Dendritic cell treated with granulocyte-macrophage colony-stimulating factor and Interleukin-4, amounts not matched to agents 40 ng/mL and 50 ng/mL, for 4 days (primary cell): ENCODE data around the gene SMARCA4.
A peak's percentile ranks its signal among the peaks of the same experiment; 100 is the strongest.
"Not testable (repeated sequence)": the region's sequence is repeated elsewhere in the genome, so short reads cannot be mapped to it uniquely, and the experiment has no call there.

ENCODE experiments used
- H3K27ac Mint-ChIP-seq: one replicate; pipeline ENCODE4 v1.8.0; 2022; ENCODE audit warnings: mild to moderate bottlenecking, mixed read lengths
- H3K27me3 Mint-ChIP-seq: one replicate; pipeline ENCODE4 v1.8.0; 2022; ENCODE audit warnings: mild to moderate bottlenecking, mixed read lengths
- H3K36me3 Mint-ChIP-seq: one replicate; pipeline ENCODE4 v1.8.0; 2022; ENCODE audit warnings: low read depth, mixed read lengths
- H3K4me1 Mint-ChIP-seq: one replicate; pipeline ENCODE4 v1.8.0; 2022; ENCODE audit warnings: low read depth, mixed read lengths
- H3K4me3 Mint-ChIP-seq: one replicate; pipeline ENCODE4 v1.8.0; 2022; ENCODE audit warnings: mild to moderate bottlenecking, moderate library complexity, mixed read lengths
- H3K9me3 Mint-ChIP-seq: one replicate; pipeline ENCODE4 v1.8.0; 2022; ENCODE audit warnings: mixed read lengths
- intact Hi-C: fragments of 100-400 bp; cut with micrococcal nuclease; formaldehyde crosslinking; loops from one replicate; pipeline ENCODE4 v1.15.0; 2022

SMARCA4 gene

GRCh38 chr19:11054628-11055027, 93.8 kb downstream of the SMARCA4 start:
- H3K27ac Mint-ChIP-seq, result no peak overlapping the region
- intact Hi-C loops, result no loop called here
- no peaks in the 10 kb centered on the region for H3K9me3 Mint-ChIP-seq
- H3K27me3 Mint-ChIP-seq, result peaks cover 46% of the 10 kb centered on the region
- peaks cover 98% of the 10 kb centered on the region for H3K36me3 Mint-ChIP-seq
- H3K4me1 Mint-ChIP-seq, result peaks cover 5% of the 10 kb centered on the region
- H3K4me3 Mint-ChIP-seq, result no peak overlapping the region

- Mint-ChIP-seq H3K4me3 (no peak overlapping the region), H3K27ac (no peak overlapping the region), H3K27me3 (peaks cover 11% of the 10 kb centered on the region), H3K9me3 (no peaks in the 10 kb centered on the region), H3K36me3 (peaks cover 100% of the 10 kb centered on the region), H3K4me1 (no peaks in the 10 kb centered on the region)
- intact Hi-C loops, result no loop called here
Measured at GRCh38 chr19:11058246-11059030, 97.6 kb downstream of the SMARCA4 start.

- no peak overlapping the region for H3K27ac Mint-ChIP-seq
- H3K27me3 Mint-ChIP-seq, result peaks cover under 1% of the 10 kb centered on the region
- H3K36me3 Mint-ChIP-seq, result peaks cover 100% of the 10 kb centered on the region
- no peak overlapping the region for H3K4me3 Mint-ChIP-seq
- intact Hi-C loops, result no loop called here
- peaks cover 6% of the 10 kb centered on the region for H3K4me1 Mint-ChIP-seq
- H3K9me3 Mint-ChIP-seq, result no peaks in the 10 kb centered on the region
Measured at GRCh38 chr19:11059511-11060358, 98.9 kb downstream of the SMARCA4 start.

- H3K36me3 Mint-ChIP-seq, result peaks cover 92% of the 10 kb centered on the region
- intact Hi-C loops, result no loop called here
- no peak overlapping the region for H3K27ac Mint-ChIP-seq
- peaks cover 8% of the 10 kb centered on the region for H3K4me1 Mint-ChIP-seq
- no peak overlapping the region for H3K4me3 Mint-ChIP-seq
- H3K27me3 Mint-ChIP-seq, result no peaks in the 10 kb centered on the region
- no peaks in the 10 kb centered on the region for H3K9me3 Mint-ChIP-seq
Measured at GRCh38 chr19:11061952-11062351, 101.1 kb downstream of the SMARCA4 start.

DNA sequence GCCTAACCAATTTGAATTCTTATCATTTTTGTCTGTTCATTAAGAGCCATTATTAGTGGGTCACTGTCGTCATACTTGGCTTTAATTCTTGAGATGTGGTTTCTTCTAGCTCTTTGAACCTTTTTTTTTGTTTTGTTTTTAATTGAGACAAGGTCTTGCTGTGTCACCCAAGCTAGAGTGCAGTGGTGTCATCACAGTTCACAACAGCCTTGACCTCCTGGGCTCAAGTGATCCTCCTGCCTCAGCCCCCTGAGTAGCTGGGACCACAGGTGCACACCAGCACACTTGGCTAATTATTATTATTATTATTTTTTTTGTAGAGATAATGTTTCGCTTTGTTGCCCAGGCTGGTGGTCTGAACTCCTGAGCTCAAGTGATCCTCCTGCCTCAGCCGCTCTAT, 102.6 kb downstream of the SMARCA4 start:
- H3K4me1 Mint-ChIP-seq, result peaks cover 8% of the 10 kb centered on the region
- H3K4me3 Mint-ChIP-seq, result no peak overlapping the region
- no peaks in the 10 kb centered on the region for H3K27me3 Mint-ChIP-seq
- H3K9me3 Mint-ChIP-seq, result no peaks in the 10 kb centered on the region
- peaks cover 86% of the 10 kb centered on the region for H3K36me3 Mint-ChIP-seq
- no peak overlapping the region for H3K27ac Mint-ChIP-seq
- intact Hi-C loops, result no loop called here

- H3K4me3 Mint-ChIP-seq, result no peak overlapping the region
- no peak overlapping the region for H3K27ac Mint-ChIP-seq
Measured at GRCh38 chr19:11064831-11065303, 104.0 kb downstream of the SMARCA4 start.

GRCh38 chr19:11066326-11066725, 105.5 kb downstream of the SMARCA4 start:
- intact Hi-C loops, result no loop called here
- Mint-ChIP-seq H3K36me3 (peaks cover 57% of the 10 kb centered on the region), H3K4me1 (peaks cover 27% of the 10 kb centered on the region), H3K4me3 (no peak overlapping the region), H3K9me3 (no peaks in the 10 kb centered on the region), H3K27me3 (peaks cover 4% of the 10 kb centered on the region), H3K27ac (no peak overlapping the region)

More at GRCh38 chr19:11064831-11065303, 104.0 kb downstream of the SMARCA4 start:
- peaks cover 4% of the 10 kb centered on the region for H3K27me3 Mint-ChIP-seq
- intact Hi-C loops, result no loop called here
- peaks cover 18% of the 10 kb centered on the region for H3K4me1 Mint-ChIP-seq
- H3K9me3 Mint-ChIP-seq, result no peaks in the 10 kb centered on the region
- peaks cover 71% of the 10 kb centered on the region for H3K36me3 Mint-ChIP-seq

- Mint-ChIP-seq H3K27me3 (peaks cover 12% of the 10 kb centered on the region), H3K9me3 (no peaks in the 10 kb centered on the region), H3K27ac (no peak overlapping the region), H3K36me3 (peaks cover 45% of the 10 kb centered on the region), H3K4me3 (no peak overlapping the region), H3K4me1 (peaks cover 27% of the 10 kb centered on the region)
- intact Hi-C loops, result no loop called here
Measured at GRCh38 chr19:11067356-11068113, 106.7 kb downstream of the SMARCA4 start.

GRCh38 chr19:11069561-11069960, 108.7 kb downstream of the SMARCA4 start:
- Mint-ChIP-seq H3K4me3 (no peak overlapping the region), H3K9me3 (no peaks in the 10 kb centered on the region), H3K27me3 (peaks cover 15% of the 10 kb centered on the region), H3K27ac (peak overlapping the region; percentile 33), H3K4me1 (peaks cover 35% of the 10 kb centered on the region), H3K36me3 (peaks cover 24% of the 10 kb centered on the region)
- intact Hi-C loops, result no loop called here

GRCh38 chr19:11070123-11070522, 109.3 kb downstream of the SMARCA4 start:
- Mint-ChIP-seq H3K36me3 (peaks cover 19% of the 10 kb centered on the region), H3K27ac (no peak overlapping the region), H3K4me3 (no peak overlapping the region), H3K27me3 (peaks cover 15% of the 10 kb centered on the region), H3K9me3 (no peaks in the 10 kb centered on the region), H3K4me1 (peaks cover 37% of the 10 kb centered on the region)
- intact Hi-C loops, result no loop called here

GRCh38 chr19:11073568-11073967, 112.7 kb downstream of the SMARCA4 start:
- no peaks in the 10 kb centered on the region for H3K36me3 Mint-ChIP-seq
- peak overlapping the region; percentile 60 for H3K27ac Mint-ChIP-seq

GRCh38 chr19:11076792-11077191, 116.0 kb downstream of the SMARCA4 start:
- H3K4me3 Mint-ChIP-seq, H3K36me3 Mint-ChIP-seq, intact Hi-C loops, H3K9me3 Mint-ChIP-seq, H3K27ac Mint-ChIP-seq: not testable (repeated sequence)
- H3K4me1 Mint-ChIP-seq, result peaks cover 30% of the 10 kb centered on the region
- H3K27me3 Mint-ChIP-seq, result peaks cover 37% of the 10 kb centered on the region

More at GRCh38 chr19:11073568-11073967, 112.7 kb downstream of the SMARCA4 start:
- intact Hi-C loops, result no loop called here
- H3K27me3 Mint-ChIP-seq, result peaks cover 30% of the 10 kb centered on the region
- H3K4me3 Mint-ChIP-seq, result no peak overlapping the region
- H3K4me1 Mint-ChIP-seq, result peaks cover 48% of the 10 kb centered on the region
- H3K9me3 Mint-ChIP-seq, result no peaks in the 10 kb centered on the region

GRCh38 chr19:11078893-11079292, 118.1 kb downstream of the SMARCA4 start:
- Mint-ChIP-seq H3K9me3 (no peaks in the 10 kb centered on the region), H3K36me3 (no peaks in the 10 kb centered on the region), H3K27me3 (peaks cover 30% of the 10 kb centered on the region), H3K4me3 (no peak overlapping the region), H3K4me1 (peaks cover 24% of the 10 kb centered on the region), H3K27ac (no peak overlapping the region)
- intact Hi-C loops, result no loop called here
